GM18502 (cell line): ENCODE measurements around the gene TPX2.

Source experiments
- ATAC-seq: cut with Tn5 transposase; IDR thresholded peaks from one replicate; pipeline ENCODE4 v1.9.1; 2021; ENCODE audit warnings: mild to moderate bottlenecking; ENCODE audit not compliant: unreplicated experiment, poor library complexity

Gene TPX2

DNA sequence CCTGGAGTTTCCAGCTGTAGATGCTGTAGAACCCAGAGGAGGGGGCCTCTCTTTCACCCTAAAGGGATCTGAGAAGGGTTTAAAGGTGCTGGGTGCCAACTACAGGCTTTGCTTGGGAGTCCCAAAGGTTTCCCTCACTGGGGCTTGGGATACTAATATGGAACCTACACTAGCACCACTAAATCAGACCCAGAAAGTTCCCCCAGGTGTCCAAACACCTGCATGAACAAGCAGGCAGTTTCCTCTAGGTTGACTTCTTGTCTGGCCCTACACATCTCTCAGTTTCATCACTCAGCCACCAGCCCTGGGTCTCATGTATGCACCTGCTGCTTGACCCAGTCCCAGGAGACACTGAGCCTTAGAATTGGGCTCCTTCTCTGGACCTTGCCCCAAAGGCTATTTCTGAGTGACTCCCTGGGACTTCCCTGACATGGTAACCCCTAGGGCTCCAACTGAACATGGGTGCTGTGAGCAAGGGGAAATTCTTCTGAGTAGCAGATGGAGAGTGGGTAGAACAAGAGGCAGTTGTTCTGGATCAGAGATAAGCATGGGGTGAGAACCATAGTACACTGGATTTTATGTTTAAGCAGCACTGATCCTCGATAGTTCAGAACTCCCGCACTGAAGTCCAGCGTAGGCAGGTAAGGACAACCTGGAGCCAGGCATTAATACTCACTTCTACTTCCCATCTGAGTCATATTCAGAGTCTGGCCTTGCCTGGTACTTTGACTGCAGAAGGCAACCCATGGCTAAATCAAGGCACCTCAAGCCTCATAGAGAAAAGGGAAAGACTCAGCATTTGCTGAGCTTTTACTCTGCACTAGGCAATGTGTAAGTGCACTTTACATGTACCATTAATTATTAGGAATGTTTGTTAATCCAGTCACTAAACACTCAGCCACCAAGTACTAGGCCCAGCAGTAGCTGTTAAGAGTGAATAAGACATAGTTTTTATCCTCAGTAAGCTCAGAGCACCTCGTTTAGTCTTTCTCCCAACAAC is 33.2 kb upstream of the TPX2 start:
- peak; percentile 78 for ATAC-seq

DNA sequence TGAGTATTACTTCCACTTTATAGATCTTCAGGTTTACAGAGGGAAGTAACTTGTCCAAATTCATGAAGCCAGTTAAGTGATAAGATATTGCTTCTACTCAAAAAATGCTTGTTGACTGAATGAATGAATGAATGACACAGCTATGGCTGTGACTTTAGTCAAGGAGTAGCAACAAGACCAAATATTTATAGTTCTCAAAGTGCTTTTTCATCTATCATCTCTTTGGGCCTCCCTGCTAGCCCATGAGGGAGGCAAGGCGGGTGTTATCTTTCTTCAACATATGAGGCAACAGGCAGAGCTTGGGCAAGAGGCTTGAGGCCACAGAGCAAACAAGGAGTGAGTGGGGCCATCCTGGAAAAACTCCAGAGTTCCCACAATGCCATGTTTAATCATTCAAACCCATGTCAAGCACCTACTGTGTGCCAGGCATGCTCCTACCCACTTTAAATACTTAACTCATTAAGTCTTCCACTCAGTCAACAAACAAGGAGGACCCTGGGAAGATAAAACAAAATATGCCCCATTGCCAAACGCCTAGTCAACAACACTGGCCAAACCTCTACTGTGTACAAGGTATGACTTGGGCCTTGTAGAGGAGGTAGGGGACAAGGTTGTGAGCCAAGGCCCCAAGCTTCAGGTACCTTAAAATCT is 32.4 kb upstream of the TPX2 start:
- ATAC-seq: no peak

DNA sequence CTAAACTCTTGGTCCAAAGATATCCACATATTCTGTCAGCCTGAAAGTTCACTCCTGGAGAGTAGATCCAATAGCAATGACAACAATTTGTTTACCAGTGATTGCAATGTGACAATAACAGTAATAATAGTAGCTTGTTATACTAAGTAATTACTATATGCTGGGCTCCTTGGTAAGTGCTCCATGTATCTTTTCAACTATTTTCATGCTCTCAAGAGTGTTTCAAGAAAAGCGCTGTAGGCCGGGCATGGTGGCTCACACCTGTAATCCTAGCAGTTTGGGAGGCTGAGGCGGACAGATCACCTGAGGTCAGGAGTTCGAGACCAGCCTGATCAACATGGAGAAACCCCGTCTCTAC is 31.9 kb upstream of the TPX2 start:
- ATAC-seq: no peak

DNA sequence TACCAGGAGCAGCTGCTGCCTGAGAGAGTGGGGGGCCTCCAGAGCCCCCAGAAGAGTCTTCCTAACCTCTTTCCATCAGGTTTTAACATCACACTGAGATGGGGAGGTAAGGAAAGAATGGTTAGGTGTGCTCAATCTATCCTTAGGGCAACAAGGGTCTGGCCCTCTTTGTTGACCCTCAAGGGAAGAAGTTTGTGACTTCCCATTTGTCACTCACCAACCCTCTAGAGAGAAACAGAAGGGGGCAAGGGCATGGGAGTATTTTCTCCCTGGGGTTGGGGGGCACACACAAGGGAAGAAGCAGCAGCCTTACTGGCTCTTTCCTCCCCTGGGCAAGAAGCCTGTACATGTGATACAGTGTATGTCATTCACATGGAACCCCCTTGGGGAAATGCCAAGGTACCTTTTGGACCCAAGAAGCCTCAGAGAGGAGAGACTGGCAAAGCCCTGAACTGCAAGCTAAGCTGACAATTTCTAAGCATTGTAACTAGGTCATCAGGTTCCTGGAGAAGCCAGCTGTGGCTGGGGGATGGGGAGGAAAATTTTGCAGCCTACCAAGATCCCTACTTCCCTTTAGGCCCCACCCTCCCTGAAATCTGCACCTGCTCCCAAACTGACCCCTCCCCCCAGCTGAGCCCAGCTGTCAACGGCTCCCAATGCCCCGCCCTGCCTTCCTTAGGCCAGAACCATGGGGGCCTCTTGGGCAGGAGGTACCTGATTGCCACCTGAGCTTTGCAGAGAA is 30.9 kb upstream of the TPX2 start:
- ATAC-seq: no peak

DNA sequence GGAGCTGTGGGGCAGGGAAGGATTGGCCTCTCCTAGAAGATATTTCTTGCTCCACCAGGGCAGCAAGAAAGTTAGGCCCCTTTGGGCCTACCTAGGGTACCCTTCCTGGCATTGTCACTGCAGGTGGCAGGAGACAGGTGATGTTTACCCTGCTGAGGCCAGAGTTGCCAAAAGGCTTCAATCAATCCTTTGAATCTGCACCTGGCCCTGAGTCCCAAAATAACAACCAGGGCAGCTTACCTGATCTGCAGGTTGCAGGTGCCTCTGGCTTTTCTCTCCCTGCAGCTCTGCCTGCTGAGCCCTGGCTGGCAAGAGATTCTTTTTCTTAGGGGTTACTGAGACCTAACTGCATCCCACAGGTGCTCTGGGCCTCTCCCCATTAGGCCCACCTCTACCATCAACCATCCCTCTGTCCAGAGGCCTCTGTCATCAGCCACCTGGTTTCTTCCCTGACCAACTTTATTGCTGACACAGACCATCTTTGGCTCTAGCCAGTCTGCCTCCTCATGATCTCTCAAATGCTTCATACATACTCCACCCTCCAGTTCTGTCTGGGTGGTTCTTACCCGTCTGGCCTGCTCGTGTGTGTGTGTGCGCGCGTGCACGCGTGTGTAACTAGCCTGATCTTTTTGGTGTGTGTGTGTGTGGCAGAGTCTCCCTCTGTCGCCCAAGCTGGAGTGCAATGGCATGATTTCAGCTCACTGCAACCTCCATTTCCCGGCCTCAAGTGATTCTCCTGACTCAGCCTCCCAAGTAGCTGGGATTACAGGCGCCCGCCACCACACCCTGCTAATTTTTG is 30.2 kb upstream of the TPX2 start:
- ATAC-seq: no peak

DNA sequence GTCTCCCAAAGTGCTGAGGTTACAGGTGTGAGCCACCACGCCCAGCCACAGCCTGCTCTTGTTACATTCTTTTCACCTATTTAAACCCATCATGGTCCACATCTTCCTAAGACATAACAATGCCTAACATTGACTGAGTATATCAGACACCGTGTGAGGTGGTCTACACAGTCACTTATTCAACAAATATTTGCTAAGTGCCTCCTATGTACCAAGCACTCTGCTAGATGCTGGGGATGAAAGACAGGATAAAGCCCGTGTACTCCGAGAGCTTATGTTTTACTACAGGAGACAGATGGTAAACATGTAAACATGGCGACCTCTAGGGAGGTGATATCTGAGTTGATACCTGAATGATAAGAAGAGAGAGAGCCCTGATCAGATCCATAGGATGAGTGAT is 29.2 kb upstream of the TPX2 start:
- no peak for ATAC-seq

DNA sequence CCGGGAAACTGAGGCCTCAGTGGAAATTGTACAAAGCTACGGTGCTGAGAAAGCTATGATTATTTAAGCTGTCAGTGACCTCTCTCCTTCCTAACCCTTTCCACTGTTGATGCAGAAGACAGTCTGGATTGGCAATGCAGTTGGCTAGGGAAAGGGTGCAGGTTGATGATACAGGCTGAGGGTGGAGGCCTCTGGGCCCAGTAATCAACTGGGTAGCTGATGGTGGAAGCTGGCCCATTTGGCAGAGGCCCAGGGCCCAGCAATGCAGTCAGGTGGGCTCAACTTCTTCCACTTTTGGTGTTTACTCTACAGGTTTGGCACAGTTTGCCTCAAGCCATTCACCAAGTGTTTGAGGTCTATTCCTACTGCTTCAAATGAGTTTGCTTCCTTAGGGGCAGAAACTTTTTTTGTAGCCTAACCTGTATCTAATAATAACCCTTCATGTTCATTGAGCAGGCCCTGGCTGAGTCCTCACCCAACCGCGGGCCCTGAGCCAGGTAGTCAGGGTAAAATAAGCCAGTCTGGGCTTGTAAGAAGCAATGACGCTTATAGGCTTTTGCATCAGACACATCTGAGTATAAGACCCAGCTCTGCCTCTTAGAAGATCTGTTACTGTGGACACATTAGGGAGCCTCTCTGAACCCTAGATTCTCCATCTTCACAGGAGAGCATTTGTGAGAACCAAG is 28.5 kb upstream of the TPX2 start:
- ATAC-seq: no peak

DNA sequence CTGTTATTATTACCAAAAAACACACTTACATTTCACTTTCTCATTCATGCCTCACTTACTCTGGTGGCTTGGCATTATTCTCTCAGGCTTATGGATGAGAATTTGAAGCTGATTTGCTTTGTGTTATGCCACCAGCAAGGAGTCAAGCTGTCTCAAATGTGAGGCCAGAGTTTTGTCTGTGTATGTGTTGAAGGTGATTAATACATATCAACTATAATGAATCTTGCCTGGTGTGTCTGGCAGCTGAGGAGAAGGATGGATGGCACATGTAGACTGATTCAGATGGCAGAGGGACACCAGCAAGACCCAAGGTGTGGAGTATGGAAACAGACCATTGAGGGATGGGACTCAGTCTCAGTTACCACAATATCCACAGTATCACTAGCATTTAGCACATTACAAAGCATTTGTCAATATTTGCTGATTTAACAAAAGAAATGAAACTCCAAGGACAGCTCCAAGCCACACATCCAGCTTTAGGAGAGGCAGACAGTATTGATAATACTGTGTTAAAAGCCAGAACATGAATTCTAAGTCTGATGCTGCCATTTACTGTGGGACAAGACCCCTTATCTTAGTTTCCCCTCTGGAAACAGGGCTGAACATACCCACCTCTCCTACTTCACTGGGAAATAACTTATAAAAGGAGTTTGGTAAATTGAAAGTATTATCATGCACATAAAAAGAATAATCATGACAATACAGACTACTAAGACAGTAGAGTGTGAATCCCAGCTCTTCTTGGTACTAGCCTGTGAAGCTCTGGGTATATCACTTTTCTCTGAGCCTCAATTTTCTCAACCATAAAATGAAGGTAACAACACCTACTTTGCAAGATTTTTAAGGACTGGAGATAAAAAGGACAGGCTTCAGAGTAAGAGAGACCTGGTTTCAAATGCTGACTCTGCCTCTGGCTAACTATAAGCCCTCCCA is 27.6 kb upstream of the TPX2 start:
- no peak for ATAC-seq

DNA sequence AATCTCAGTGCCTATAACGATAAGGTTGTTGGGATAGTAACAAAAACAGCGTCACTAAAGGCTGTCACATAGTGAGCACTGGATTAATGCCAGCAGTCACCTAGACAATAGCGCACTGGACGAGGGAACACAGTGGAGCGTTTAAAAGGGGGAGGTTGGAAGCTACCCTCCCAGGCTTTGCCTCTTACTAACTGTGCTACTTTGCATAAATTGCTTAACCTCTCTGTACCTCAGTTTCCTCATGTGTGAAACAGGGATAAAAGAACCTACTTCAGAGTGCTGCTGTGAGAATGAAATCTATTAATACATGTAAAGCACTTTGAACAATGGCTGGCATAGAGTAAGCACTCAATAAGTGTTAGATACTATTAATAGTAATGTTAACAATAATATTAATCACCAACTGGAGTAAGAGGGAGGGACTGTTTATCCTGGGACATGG is 27.0 kb upstream of the TPX2 start:
- no peak for ATAC-seq

DNA sequence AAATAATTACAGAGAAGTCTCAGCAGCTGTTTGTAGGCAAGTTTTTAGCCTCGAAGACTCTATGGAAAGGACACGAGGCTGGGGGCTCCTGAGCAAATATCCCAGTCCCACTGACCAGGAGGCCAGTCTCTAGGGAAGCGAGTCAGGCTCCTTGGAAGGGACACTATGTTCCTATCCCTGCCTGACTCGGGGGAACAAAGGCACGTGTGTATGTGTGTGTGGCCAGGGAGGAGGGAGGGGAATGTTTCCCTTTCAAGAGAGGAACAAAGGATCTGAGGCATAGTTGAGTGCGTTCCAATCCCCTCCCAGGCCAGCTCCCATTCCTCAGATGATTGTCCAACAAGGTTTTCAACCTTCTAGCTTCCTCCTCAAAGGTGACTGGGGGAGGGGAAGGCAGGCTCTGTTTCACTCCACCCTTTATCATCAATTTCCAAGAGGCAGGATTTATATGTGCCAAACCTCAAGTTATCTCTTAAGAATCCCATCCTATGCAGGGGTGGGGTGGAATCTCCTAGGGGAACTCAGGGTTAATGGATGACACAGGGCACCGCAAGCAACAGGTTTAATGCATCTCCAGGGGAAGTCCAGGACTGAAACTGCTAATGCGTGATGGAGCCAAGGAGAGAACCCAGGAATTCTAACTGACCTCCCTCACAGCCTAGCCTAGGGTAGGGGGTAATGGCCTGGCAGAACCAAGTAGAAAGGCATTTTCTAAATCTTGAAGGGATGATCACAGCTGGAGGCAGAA is 26.4 kb upstream of the TPX2 start:
- ATAC-seq: no peak

DNA sequence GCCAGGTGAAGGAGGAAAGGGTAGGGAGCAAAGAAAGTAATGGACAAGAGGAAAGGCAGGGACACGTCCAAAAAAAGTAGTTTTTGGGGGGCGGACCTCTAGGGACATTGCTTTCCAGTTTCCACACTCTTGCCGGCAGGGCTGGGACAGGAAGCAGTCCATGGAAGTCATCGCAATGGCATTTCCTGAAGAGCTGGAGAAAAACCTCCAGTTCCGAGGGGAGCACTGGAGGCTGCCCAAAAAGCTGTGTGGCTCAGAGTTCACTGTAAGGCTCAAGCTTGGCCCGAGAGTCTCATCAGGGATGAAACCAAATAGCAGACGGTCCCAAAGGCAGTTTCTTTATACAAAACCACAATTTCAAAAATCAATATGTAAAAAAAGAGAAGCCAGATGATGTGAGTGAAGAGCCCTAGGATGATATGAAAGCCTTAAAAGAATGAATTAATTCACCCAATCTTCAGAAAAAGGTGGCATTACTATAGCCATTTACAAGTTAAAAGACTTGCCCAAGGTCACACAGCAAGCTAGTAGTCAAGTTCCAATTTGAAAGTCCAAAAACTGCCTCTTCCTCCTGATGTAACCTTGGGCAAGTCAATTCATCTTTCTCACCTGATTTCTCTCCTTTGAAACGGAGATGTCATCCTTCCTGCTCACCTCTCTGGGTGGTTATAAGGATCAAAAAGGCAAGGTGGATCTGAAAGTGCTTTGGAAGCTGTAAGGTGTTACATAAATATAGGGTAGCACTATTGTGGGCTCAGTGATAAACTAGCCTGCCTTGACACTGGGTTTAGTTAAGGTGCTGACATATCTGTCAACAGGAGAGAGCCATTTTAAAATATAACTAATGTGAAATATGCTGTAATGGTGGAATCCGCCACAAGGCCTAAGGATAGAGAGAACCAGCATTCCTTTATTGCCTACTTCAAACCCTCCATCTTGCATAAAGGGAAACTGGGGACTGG is 25.5 kb upstream of the TPX2 start:
- ATAC-seq: no peak

DNA sequence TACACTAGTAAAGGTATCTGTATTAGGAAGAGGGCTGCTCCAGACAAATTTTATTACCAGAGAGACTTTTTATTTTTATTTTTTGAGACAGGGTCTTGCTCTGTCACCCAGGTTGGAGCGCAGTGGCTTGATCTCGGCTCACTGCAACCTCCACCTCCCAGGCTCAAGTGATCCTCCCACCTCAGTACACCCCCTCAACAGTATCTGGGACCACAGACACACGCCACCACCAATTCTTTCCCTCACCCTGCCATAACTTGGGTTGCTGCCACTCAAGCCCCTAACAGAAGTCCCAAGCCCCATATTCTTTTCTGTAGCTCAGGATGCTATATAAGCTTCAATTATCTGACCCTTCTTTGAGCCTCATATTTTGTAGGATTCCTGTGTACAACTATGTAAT is 23.3 kb upstream of the TPX2 start:
- no peak for ATAC-seq

DNA sequence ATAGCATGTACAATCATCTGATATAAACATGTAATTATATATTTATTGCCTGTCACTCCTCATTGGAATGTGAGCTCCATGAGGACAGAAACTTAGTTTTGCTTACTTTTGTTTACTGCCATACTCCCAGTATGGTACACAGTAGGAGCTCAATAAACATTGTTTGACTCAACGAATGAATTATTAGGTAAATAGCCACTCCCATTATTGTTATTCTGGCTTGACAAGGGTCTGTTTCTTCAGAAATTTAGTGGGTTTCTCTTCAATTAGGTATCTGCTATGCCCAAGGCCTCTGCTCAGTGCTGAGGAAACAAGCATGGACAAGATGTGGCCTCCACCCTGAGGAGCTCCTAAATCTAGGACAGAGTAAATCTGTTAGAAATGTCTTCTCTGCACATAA is 22.7 kb upstream of the TPX2 start:
- no peak for ATAC-seq

DNA sequence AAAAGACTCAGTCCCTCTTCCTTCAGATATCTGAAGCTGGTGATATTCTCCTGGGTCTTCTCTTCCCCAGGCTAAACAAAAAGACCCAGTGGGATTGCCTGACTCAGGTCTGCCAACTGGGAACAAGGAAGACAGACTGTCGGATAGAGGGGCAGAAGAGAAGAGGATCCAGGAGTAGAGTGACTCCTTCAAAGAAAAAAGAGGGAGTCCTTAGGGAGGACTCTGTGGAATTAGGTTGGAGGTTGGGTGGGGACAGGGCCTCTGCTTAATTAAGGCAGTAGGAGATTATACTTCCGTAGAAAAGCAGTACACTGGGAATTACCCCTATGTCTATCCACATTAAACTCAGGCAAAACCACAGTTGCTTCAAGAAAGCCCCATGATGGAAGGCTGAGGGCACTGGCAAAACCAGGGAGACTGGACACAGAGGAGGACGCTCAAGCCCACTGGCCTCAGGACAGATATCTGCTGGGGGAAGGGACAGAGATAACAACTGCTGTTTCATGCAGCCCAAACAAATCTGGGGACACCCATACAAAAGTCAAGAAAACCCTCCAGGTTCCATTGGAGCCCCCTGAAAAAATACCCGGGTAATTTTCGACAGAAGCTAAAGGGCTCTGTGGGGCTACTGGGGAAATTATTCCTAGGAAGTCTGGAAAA is 22.1 kb upstream of the TPX2 start:
- no peak for ATAC-seq

DNA sequence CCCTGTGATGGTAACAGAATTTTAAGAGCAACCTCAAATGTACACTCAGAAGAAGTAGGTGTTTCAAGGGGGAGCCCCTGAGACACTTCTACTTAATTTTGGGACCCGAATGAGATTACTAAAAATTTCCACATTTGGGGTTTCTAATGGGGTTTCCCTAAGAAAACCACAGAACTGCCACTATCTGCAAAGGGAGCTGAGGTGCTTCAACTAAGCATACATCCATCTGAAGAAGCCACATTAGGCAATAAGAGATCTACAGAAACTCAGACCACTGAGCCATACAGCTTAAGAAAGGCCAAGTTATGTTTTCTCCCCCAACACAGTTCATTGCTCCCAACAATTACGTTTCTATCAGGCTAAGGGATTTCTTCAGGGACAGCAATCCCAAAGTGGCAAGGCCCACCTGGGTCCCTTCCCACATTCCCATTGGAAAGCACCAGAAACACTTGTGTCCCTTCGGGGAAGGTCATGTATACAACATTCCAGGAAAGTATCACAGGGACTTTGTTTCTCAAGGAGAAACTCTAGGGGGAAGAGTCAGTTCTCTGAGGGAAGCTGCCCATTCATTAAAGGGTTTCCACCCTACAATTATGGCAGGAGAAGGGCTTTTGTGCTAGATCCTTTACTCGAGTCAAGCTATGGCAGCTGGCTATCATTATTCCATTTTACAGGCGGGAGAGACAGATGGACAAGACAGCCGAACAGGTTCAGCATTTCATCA is 21.4 kb upstream of the TPX2 start:
- ATAC-seq: peak; percentile 58
